Stimulated activated CD4-positive, alpha-beta T cell treated with anti-CD3 and anti-CD28 coated beads, Interleukin-15, amount 100 ng/mL, for 1 hour (primary cell): ENCODE data around the gene EZR.

Experiments used
- DNase-seq, 2 donors: peaks; one replicate each; pipeline ENCODE4 v3.0.0-alpha.2; 2020; ENCODE audit warnings: low read depth in 1 of 2, low spot score in 1 of 2

The EZR gene

DNA sequence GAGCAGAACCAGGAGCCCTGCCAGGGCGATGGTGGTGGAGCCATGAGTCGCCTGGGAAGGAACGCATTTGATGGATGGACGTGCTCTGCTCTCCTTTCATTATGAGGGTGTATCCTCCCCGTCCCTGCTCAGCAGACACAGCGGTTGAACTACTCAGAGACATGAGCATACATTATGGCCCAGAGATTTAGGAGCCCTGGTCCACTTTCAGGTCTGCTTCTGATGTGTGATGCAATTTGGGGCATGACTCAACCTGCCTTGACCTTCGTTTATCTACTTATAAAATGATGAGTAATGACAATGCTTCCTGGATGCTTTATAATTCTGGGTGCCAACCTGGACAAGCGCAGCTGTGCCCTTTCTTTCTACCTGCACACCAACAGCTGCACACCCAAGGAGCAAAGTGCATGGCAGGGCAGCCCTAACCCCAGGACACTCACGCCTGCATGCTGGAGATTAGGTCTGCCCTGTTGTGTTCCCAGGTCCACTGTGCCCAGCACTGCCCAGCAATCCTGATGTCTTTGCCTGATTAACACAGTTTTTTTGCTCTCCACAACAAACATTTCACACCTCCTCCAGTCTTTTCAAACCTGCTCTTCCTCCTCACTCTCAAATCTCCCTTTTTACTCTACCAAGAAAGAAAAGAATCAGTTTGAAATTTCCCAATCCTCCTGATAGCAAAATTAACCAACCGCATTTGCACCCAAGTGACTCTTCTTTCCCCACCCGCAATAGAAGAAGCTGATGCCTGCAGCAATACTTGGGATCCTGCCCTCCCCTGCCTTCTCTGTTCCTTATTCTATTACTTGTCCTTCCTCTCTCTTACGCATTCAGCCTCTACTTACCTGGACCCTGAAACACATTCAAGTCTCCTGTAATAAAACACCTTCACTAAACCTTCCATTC is 81.2 kb downstream of the EZR start:
- no peak for DNase-seq

DNA sequence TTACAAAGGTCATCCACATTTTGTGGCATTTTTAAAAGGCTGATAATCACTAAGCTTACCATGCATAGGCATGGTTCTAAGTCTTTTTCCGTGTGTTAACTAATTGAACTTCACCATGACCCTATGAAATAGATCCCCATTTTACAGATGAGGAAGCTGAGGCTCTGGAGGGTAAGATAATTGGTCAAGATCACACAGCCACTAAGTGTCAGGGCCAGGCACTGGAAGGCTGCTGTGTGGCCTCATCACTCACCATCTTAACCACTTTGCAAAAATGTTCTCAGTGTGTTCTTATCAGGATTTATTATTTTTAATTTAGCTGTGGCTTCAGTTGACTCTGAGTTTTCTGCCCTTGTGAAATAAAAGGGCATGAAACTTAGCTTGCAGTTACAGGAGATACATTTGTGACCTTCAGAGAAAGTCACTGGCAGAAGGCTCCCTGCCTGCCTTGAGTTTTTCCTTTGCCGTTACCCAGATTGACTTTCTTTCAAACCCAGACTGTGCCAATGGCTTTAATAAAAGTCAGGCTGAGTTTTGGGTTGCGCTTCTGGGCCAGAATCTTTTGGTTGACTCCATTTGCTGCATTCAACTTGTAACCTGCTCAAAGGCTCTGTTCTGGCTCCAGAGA is 82.0 kb downstream of the EZR start:
- DNase-seq: no peak

DNA sequence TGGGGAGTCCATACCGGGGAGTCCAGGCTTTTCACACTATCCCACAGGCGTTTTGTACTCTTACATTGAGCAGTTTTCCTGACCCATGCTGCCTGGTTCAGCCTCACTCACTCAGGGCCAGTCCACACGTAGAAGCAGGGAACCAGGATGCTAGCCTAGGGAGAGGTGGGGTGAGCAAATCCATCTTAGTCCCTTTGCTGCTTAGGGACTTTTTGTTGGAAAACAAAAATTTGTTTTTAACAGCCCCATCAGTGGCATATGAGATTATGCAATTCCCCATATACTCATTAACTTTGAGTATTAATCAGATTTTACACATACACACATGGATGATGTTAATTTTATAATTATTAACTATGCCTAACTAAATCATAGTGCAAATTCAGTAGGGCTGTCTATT is 84.2 kb downstream of the EZR start:
- no peak for DNase-seq

DNA sequence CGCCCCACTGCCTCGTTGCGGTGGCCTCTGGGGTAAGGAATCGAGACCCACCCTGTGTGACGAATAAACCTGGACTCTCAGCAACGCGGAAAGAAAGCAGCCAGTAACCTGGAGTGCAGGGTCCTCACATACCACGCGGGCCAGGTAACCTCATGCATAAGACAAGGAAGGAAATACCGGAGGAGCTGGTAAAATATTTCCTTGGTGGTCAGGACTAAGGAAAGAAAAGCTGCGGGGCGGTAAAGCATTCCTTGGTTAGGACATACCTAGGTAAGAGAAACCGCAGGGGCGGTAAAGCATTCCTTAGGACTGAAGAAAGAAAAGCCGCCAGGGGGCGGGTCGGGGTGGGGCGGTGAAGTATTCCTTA is 88.6 kb downstream of the EZR start:
- DNase-seq: no peak

DNA sequence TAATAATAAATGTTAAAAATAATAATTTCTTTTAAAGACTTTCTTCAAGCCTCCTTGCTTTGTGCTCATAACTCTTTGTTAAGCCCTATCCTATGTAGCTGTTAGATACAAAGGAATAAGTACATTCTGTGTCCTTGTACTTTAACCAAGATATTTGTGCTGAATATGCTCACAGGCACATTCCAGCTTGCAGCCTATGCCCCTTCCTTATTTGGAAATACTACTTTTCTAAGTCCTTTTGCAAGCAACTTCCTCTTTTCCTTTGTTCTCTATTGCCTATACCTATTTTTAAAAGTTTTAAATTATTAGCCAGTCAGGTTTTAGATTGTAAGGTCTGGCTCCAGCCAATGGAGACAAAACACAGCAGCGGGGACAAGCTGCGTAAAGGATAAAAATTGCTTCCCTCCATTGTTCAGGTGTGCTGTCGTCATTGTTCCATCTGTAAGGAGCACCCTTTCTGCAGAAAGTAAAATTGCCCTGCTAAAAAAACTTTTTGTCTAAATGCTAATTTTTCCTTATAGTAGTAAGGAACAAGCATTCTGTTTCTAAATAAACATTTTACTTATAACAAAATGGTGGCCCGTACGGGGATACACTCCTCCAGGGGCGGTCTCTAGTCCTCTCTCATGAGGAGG is 89.1 kb downstream of the EZR start:
- DNase-seq: no peak

DNA sequence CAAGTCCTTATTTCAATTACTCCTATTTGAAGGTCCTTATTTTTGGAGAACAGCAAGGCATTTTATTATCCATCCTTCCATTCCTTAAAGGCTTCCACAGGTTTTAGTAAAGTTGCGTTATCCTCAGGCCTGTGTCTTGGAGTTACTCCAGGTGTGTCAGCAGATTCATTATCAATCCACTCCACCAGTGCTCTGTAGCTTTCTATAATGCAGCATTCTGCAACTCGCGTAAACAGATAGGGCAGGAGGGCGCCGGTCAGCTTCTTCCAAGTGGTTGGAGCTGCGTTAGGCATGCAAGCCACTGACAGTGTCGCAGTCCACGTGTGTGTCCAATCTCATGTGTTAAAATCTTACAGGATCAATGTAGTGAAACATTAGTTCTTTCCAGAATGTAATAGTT is 93.5 kb downstream of the EZR start:
- no peak for DNase-seq

DNA sequence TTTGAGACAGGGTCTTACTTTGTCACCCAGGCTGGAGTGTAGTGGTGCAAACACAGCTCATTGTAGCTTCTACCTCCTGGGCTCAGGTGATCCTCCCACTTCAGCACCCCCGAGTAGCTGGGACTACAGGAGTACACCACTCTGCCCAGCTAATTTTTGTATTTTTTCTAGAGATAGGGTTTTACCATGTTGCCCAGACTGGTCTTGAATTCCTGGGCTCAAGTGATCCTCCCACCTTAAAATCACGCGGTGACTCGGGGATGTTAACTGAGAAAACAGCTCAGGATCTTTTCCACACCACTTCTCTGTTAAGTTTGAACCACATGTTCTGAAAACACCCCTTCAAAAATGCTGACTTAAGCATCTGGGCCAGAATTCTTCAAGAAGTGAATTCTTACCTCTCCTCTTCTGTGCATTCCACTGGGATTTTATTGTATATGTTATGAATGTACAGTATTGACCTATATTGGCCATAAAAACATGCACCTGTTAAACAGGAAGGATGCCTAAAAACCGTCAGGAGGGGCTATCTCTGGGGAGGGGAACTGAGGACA is 96.9 kb downstream of the EZR start:
- DNase-seq: no peak

DNA sequence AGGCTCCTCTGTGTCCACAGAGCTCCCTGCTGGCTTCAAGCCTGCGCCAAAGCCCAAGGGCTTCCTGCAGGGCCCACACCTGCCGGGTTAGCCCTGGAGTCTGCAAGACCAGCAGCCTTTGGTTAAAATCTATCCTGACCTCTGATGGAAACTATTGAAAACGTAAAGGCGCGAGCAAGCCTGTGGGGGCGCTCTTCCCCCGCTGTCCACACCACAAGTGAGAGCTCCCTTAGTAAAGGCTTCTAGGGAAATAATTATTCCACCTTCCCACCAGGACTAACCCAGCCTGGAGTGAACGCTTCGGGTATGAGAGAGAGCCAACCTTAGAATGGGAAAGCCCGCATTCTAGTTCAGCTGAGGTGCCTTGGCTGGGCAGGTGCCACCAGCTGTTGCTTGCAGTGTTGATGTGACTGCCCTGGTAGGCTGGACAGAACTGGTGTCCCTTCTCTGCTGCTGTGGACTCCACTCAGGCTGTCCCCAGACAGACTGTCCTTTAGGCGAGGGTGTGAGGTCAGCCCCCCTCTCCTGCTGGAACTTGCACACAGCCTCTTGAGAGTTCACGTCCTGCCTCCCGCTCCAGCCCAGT is 100.6 kb downstream of the EZR start:
- DNase-seq: no peak

DNA sequence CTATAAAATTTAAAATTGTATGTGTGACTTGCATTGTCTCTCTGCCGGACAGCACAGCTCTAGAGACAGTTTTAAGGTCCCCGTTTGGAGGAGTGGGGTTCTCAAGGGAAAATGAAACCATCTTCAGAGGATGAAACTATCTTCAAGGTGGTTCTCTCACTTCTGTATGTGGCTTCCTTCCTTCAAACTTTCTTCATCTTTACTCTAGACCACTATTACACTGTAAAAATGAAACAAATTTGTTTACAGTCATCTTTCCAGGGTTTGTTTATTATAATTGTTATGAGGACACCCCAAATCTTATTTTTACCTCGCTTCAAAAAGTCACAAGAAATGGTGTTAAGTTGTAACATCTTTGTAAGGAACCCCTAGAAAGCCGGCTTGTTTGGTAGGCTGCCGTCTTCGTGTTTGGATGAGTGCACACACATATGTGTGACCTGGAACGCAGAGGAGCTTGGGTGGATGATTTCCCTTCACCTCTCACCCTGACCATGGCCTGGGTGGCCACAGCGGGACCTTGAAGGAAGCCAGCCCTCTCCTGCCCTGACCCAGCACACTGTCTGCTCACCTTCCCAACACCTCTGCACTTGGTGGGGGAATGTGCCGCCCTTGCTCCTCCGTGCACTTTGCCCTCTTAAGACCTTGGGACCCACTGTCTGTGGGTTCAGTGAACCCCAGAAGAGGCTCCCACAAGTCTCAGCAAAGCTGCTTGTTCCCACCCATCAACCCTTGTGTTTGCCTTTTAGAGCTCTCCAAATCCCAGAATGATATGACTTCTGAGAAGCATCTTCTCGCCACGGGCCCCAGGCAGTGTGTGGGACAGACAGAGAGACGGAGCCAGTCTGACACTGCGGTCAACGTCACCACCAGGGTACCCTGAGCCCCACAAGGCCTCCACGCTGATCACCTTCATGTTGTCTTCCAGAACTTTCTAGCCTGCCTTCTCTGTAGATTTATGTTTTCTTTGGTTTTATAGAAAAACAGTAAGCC is 101.5 kb downstream of the EZR start:
- no peak for DNase-seq
